Measurements from ENCODE around the gene PEX3. TPM values are rescaled to one million over a fixed set of nuclear protein-coding genes. Genes with fewer than 3 reads are reported as not detected.

PEX3 gene
- total RNA-seq, 1 donor, result 19.2 TPM

DNA sequence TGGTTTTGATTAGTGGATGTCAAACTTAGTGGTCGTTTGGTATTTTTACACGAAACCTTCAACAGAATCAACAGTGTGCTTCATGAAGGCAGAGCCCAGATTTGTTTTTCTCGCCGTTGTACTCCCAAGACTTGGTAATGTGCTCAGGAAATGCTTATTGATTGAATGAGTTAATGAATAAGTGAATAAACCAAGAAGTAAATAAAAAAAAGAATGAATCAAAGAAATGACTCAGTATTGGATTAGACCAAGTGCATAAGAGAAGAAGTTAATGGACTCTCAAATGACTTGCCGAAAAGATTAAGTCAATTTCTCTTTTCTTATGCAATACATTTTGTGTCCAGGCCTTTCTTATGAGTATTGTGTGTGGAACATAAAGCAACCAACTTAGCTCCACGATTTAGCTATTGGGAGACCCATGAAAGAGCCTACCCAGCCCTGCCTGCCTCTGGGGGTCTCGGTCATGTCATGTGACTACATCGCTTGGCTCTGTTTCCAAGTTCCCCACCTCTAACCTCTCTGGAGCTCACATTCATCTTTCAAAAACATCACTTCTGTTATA lies 71.5 kb downstream of the PEX3 start:
- Histone ChIP-seq H3K27ac (ENCODE audit: low read depth, low read length) (no peak overlapping the region), H3K27me3 (ENCODE audit: insufficient read depth, low read length) (peaks cover 11% of the 10 kb centered on the region), H3K36me3 (ENCODE audit: insufficient read depth, low read length) (no peaks in the 10 kb centered on the region), H3K4me3 (ENCODE audit: insufficient read depth, low read length) (no peak overlapping the region), H3K4me2 (ENCODE audit: insufficient read depth, low read length) (no peak overlapping the region), H3K4me1 (ENCODE audit: insufficient read depth, low read length) (no peaks in the 10 kb centered on the region), H3K79me2 (ENCODE audit: insufficient read depth, low read length) (no peaks in the 10 kb centered on the region), H2AFZ (ENCODE audit: low read length) (no peak overlapping the region), H4K20me1 (ENCODE audit: insufficient read depth, low read length) (no peaks in the 10 kb centered on the region), H3K9me3 (ENCODE audit: low read depth, low read length) (no peaks in the 10 kb centered on the region)
- TF ChIP-seq, protein P1, sequence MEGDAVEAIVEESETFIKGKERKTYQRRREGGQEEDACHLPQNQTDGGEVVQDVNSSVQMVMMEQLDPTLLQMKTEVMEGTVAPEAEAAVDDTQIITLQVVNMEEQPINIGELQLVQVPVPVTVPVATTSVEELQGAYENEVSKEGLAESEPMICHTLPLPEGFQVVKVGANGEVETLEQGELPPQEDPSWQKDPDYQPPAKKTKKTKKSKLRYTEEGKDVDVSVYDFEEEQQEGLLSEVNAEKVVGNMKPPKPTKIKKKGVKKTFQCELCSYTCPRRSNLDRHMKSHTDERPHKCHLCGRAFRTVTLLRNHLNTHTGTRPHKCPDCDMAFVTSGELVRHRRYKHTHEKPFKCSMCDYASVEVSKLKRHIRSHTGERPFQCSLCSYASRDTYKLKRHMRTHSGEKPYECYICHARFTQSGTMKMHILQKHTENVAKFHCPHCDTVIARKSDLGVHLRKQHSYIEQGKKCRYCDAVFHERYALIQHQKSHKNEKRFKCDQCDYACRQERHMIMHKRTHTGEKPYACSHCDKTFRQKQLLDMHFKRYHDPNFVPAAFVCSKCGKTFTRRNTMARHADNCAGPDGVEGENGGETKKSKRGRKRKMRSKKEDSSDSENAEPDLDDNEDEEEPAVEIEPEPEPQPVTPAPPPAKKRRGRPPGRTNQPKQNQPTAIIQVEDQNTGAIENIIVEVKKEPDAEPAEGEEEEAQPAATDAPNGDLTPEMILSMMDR (IDR thresholded peaks at IDR 0.05; ENCODE audit: extremely low read depth, low read depth, low read length), result no peak
- no peak for DNase-seq (ENCODE audit: insufficient read length, low spot score, missing footprints)

DNA sequence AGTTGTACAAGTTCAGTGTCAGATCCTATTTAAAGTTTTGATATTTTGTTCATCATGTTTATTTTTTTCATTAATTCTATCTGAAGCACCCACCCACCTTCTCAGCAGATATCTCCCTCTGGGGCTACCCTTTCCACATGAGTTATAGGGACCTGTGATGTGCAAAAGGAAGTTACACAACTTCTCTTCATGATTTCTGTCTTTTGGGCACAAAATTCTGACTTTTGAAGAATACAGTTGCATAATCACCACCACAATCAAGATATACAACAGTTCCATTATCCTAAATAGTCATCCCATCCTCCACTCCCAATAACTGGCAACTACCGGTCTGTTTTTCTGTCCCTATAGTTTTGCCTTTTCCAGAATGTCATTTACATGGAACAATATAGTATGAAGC lies 74.8 kb downstream of the PEX3 start:
- no peaks in the 10 kb centered on the region for H3K36me3 ChIP-seq (ENCODE audit: insufficient read depth, low read length)
- no peaks in the 10 kb centered on the region for H3K27me3 ChIP-seq (ENCODE audit: insufficient read depth, low read length)
- H2AFZ ChIP-seq (ENCODE audit: low read length), result no peak overlapping the region
- H3K27ac ChIP-seq (ENCODE audit: low read depth, low read length), result no peak overlapping the region
- H3K79me2 ChIP-seq (ENCODE audit: insufficient read depth, low read length), result no peaks in the 10 kb centered on the region
- TF ChIP-seq, protein P1 (IDR thresholded peaks at IDR 0.05; ENCODE audit: extremely low read depth, low read depth, low read length), result no peak
- no peak for DNase-seq (ENCODE audit: insufficient read length, low spot score, missing footprints)
- no peaks in the 10 kb centered on the region for H3K9me3 ChIP-seq (ENCODE audit: low read depth, low read length)
- H4K20me1 ChIP-seq (ENCODE audit: insufficient read depth, low read length), result no peaks in the 10 kb centered on the region
- H3K4me2 ChIP-seq (ENCODE audit: insufficient read depth, low read length), result no peak overlapping the region
- no peaks in the 10 kb centered on the region for H3K4me1 ChIP-seq (ENCODE audit: insufficient read depth, low read length)
- no peak overlapping the region for H3K4me3 ChIP-seq (ENCODE audit: insufficient read depth, low read length)

DNA sequence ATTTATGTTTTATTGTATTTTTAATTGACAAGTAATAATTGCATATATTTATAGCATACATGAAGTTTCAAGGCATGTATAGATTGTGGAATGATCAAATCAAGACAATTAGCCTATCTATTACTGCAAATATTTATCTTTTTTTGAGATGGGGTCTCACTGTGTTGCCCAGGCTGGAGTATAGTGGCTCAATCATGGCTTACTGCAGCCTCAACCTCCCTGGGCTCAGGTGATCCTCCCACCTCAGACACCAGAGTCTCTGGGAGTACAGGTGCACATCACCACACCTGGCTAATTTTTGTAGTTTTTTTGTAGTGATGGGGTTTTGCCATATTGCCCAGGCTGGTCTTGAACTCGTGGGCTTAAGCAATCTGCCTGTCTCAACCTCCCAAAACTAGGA lies 77.1 kb downstream of the PEX3 start:
- H4K20me1 ChIP-seq (ENCODE audit: insufficient read depth, low read length), result no peaks in the 10 kb centered on the region
- no peaks in the 10 kb centered on the region for H3K4me1 ChIP-seq (ENCODE audit: insufficient read depth, low read length)
- DNase-seq (ENCODE audit: insufficient read length, low spot score, missing footprints), result no peak
- H3K4me3 ChIP-seq (ENCODE audit: insufficient read depth, low read length), result no peak overlapping the region
- H2AFZ ChIP-seq (ENCODE audit: low read length), result no peak overlapping the region
- H3K79me2 ChIP-seq (ENCODE audit: insufficient read depth, low read length), result no peaks in the 10 kb centered on the region
- H3K9me3 ChIP-seq (ENCODE audit: low read depth, low read length), result no peaks in the 10 kb centered on the region
- no peaks in the 10 kb centered on the region for H3K27me3 ChIP-seq (ENCODE audit: insufficient read depth, low read length)
- H3K27ac ChIP-seq (ENCODE audit: low read depth, low read length), result no peak overlapping the region
- TF ChIP-seq, protein P1 (IDR thresholded peaks at IDR 0.05; ENCODE audit: extremely low read depth, low read depth, low read length), result no peak
- no peaks in the 10 kb centered on the region for H3K36me3 ChIP-seq (ENCODE audit: insufficient read depth, low read length)
- H3K4me2 ChIP-seq (ENCODE audit: insufficient read depth, low read length), result no peak overlapping the region

DNA sequence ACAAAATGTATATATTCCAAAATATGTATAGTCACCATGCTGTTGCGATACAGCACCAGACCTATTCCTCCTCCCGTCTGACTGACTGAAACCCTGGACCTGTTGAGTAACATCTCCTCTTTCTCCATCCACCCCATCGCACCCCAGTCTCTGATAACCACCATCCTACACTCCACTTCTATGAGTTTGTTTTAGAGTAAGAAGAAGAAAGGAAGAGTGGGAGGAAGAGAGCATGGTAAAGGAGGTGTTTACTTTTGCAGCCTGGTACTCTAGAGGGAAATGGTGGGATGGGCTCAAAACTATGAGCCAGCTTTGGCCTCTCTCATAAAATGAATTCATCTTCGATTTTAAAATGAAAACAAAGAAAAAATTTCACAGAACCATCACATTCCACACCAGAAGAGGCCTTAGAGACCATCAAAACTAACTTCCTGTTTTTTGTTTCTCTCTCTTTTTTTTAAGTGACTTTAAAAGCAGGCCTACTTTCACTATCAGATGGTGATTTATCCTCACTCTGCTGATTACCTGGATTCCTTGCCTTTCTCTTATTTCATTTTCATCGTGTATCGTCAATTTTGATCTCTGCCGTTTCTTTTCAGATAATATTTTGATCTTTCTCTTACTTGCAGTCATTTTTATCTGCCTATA lies 77.7 kb downstream of the PEX3 start:
- H3K27ac ChIP-seq (ENCODE audit: low read depth, low read length), result no peak overlapping the region
- H3K4me2 ChIP-seq (ENCODE audit: insufficient read depth, low read length), result no peak overlapping the region
- no peaks in the 10 kb centered on the region for H4K20me1 ChIP-seq (ENCODE audit: insufficient read depth, low read length)
- H3K4me1 ChIP-seq (ENCODE audit: insufficient read depth, low read length), result no peaks in the 10 kb centered on the region
- no peaks in the 10 kb centered on the region for H3K36me3 ChIP-seq (ENCODE audit: insufficient read depth, low read length)
- H3K79me2 ChIP-seq (ENCODE audit: insufficient read depth, low read length), result no peaks in the 10 kb centered on the region
- H3K4me3 ChIP-seq (ENCODE audit: insufficient read depth, low read length), result no peak overlapping the region
- DNase-seq (ENCODE audit: insufficient read length, low spot score, missing footprints), result no peak
- peak overlapping the region; percentile 80 for H2AFZ ChIP-seq (ENCODE audit: low read length)
- no peaks in the 10 kb centered on the region for H3K9me3 ChIP-seq (ENCODE audit: low read depth, low read length)
- TF ChIP-seq, protein P1 (IDR thresholded peaks at IDR 0.05; ENCODE audit: extremely low read depth, low read depth, low read length), result no peak
- H3K27me3 ChIP-seq (ENCODE audit: insufficient read depth, low read length), result peaks cover 4% of the 10 kb centered on the region

Data from osteoblast (primary cell).